Measurements from ENCODE around the gene HSBP1L1. TPM values are rescaled to one million over a fixed set of nuclear protein-coding genes. Genes with fewer than 3 reads are reported as not detected.

Gene HSBP1L1
- total RNA-seq, 1 experiment from 2014 or later: 1.1 TPM

GRCh38 chr18:79988071-79988450, 23.6 kb downstream of the HSBP1L1 start:
- Histone ChIP-seq H3K27ac (ENCODE audit: low read depth, low read length, poor library complexity, severe bottlenecking) (peak overlapping the region; percentile 94), H3K4me1 (ENCODE audit: insufficient read depth, low read length, poor library complexity, severe bottlenecking) (peaks cover 11% of the 10 kb centered on the region), H3K27me3 (replicated peaks; ENCODE audit: insufficient read depth, low read depth, low read length, poor library complexity) (no peaks in the 10 kb centered on the region), H3K9me3 (ENCODE audit: low read depth, low read length, poor library complexity, severe bottlenecking) (no peaks in the 10 kb centered on the region), H3K36me3 (ENCODE audit: insufficient read depth, low read length, poor library complexity, severe bottlenecking) (peaks cover 18% of the 10 kb centered on the region), H3K4me3 (ENCODE audit: low read depth, low read length, poor library complexity, severe bottlenecking) (peak overlapping the region; percentile 90)
- POLR2A ChIA-PET (ENCODE audit: low non-redundant PET): no interaction called here
- CTCF ChIA-PET: interaction anchor here (0.7 kb wide), 1 partner anchor 207 kb away, joined by 3 read pairs; no protein-coding TSS in a partner anchor
- DNase-seq (ENCODE audit: low spot score): peak; percentile 70
- BruUV-seq (replicated peaks): no TSS peak
- intact Hi-C loops (cut with micrococcal nuclease; ENCODE audit: unreplicated experiment): loop anchor here (2.0 kb wide), 1 partner anchor 47 kb away; the partner anchor contains the start of gene RBFA
- no peak for TF ChIP-seq EZH2 (IDR thresholded peaks at IDR 0.05; ENCODE audit: borderline replicate concordance, low read depth, low read length, poor library complexity, severe bottlenecking)
- TF ChIP-seq, protein P1, sequence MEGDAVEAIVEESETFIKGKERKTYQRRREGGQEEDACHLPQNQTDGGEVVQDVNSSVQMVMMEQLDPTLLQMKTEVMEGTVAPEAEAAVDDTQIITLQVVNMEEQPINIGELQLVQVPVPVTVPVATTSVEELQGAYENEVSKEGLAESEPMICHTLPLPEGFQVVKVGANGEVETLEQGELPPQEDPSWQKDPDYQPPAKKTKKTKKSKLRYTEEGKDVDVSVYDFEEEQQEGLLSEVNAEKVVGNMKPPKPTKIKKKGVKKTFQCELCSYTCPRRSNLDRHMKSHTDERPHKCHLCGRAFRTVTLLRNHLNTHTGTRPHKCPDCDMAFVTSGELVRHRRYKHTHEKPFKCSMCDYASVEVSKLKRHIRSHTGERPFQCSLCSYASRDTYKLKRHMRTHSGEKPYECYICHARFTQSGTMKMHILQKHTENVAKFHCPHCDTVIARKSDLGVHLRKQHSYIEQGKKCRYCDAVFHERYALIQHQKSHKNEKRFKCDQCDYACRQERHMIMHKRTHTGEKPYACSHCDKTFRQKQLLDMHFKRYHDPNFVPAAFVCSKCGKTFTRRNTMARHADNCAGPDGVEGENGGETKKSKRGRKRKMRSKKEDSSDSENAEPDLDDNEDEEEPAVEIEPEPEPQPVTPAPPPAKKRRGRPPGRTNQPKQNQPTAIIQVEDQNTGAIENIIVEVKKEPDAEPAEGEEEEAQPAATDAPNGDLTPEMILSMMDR (conservative IDR thresholded peaks at IDR 0.05; ENCODE audit: low read depth, low read length): peak; percentile 49

DNA sequence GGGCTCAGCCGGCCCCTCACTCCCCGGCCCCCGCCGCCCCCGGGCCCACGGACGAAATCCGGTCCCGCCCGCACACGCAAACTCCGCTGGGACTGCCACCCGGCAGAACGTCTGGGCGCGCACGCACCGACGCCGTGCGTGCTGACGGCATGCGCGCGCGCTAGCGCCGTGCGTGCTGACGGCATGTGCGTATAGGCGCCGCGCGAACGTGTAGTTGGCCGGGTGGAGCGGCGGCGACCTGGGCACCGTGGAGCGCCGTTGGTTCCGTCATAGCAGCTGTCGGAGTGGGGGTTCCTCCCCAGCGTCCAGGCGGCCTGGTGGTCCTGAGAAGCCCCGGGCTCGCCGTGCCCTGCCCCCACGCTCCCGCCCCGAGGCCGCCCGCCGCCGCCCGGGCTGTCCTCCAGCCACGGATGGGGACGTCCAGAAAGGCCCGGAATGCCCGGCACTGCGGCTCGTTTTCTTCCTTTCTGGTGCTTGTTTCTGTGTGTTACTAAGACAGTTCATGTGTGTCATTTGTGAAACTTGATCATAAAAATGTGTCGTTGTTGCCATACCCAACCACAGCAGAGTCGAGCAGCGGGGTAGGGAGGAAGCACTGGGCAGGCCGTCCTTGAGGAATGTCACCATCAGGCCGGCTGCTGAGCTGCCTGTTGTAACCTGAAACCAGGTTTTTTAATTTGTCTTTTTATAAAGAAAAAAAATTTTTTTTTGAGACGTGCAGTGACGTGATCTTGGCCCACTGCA, 24.2 kb downstream of the HSBP1L1 start, which contains the start of gene TXNL4A:
TSS of gene TXNL4A (minus strand) at position 113 of the 744 bp plus-strand sequence. CDS start 171 bp downstream, outside the sequence.
- POLR2A ChIA-PET (ENCODE audit: low non-redundant PET): no interaction called here
- H3K36me3 ChIP-seq (ENCODE audit: insufficient read depth, low read length, poor library complexity, severe bottlenecking): peaks cover 18% of the 10 kb centered on the region
- H3K27me3 ChIP-seq (replicated peaks; ENCODE audit: insufficient read depth, low read depth, low read length, poor library complexity): no peaks in the 10 kb centered on the region
- TF ChIP-seq EZH2 (IDR thresholded peaks at IDR 0.05; ENCODE audit: borderline replicate concordance, low read depth, low read length, poor library complexity, severe bottlenecking): no peak
- TF ChIP-seq, protein P1 (conservative IDR thresholded peaks at IDR 0.05; ENCODE audit: low read depth, low read length): no peak
- no peaks in the 10 kb centered on the region for H3K9me3 ChIP-seq (ENCODE audit: low read depth, low read length, poor library complexity, severe bottlenecking)
- CTCF ChIA-PET: interaction anchor here (0.7 kb wide), 1 partner anchor 208 kb away, joined by 3 read pairs; no protein-coding TSS in a partner anchor
- H3K4me1 ChIP-seq (ENCODE audit: insufficient read depth, low read length, poor library complexity, severe bottlenecking): peaks cover 11% of the 10 kb centered on the region
- peak; percentile 93 for DNase-seq (ENCODE audit: low spot score)
- H3K27ac ChIP-seq (ENCODE audit: low read depth, low read length, poor library complexity, severe bottlenecking): peak within 1 kb of the TSS; percentile 94
- intact Hi-C loops (cut with micrococcal nuclease; ENCODE audit: unreplicated experiment): loop anchor here (2.0 kb wide), 1 partner anchor 46 kb away; the partner anchor contains the start of gene RBFA
- TSS peak; percentile 86 for BruUV-seq (replicated peaks)
- peak within 1 kb of the TSS; percentile 90 for H3K4me3 ChIP-seq (ENCODE audit: low read depth, low read length, poor library complexity, severe bottlenecking)

DNA sequence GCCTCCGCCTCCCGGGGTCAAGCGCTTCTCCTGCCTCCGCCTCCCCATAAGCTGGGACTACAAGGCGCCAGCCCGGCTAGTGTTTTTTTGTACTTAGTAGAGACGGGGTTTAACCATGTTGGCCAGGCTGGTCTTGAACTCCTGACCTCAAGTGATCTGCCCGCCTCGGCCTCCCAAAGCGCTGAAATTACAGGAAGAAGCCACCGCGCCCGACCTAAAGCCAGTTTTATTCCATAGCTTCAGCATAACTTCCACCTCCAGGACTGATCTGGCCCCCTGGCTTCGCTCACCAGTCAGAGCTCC, 24.7 kb downstream of the HSBP1L1 start:
- Histone ChIP-seq H3K4me3 (ENCODE audit: low read depth, low read length, poor library complexity, severe bottlenecking) (peak overlapping the region; percentile 90), H3K36me3 (ENCODE audit: insufficient read depth, low read length, poor library complexity, severe bottlenecking) (peaks cover 18% of the 10 kb centered on the region), H3K27ac (ENCODE audit: low read depth, low read length, poor library complexity, severe bottlenecking) (peak overlapping the region; percentile 94), H3K9me3 (ENCODE audit: low read depth, low read length, poor library complexity, severe bottlenecking) (no peaks in the 10 kb centered on the region), H3K27me3 (replicated peaks; ENCODE audit: insufficient read depth, low read depth, low read length, poor library complexity) (no peaks in the 10 kb centered on the region), H3K4me1 (ENCODE audit: insufficient read depth, low read length, poor library complexity, severe bottlenecking) (peaks cover 11% of the 10 kb centered on the region)
- TF ChIP-seq, protein P1 (conservative IDR thresholded peaks at IDR 0.05; ENCODE audit: low read depth, low read length): no peak
- TF ChIP-seq EZH2 (IDR thresholded peaks at IDR 0.05; ENCODE audit: borderline replicate concordance, low read depth, low read length, poor library complexity, severe bottlenecking): no peak
- intact Hi-C loops (cut with micrococcal nuclease; ENCODE audit: unreplicated experiment): loop anchor here (2.0 kb wide), 1 partner anchor 46 kb away; the partner anchor contains the start of gene RBFA
- ChIA-PET POLR2A (ENCODE audit: low non-redundant PET) (no interaction called here), CTCF (no interaction called here)
- BruUV-seq (replicated peaks): no TSS peak
- no peak for DNase-seq (ENCODE audit: low spot score)

Measured in A673 (cell line).